CD4-positive, alpha-beta T cell treated with Interleukin-10 for 1 hour (primary cell): Measurements from ENCODE around the gene RHOA.
"Not testable (repeated sequence)": the region's sequence is repeated elsewhere in the genome, so short reads cannot be mapped to it uniquely, and the experiment has no call there.

Experiments
- DNase-seq: peaks from one replicate; pipeline ENCODE4 v3.0.0-alpha.2; 2020

RHOA gene

DNA sequence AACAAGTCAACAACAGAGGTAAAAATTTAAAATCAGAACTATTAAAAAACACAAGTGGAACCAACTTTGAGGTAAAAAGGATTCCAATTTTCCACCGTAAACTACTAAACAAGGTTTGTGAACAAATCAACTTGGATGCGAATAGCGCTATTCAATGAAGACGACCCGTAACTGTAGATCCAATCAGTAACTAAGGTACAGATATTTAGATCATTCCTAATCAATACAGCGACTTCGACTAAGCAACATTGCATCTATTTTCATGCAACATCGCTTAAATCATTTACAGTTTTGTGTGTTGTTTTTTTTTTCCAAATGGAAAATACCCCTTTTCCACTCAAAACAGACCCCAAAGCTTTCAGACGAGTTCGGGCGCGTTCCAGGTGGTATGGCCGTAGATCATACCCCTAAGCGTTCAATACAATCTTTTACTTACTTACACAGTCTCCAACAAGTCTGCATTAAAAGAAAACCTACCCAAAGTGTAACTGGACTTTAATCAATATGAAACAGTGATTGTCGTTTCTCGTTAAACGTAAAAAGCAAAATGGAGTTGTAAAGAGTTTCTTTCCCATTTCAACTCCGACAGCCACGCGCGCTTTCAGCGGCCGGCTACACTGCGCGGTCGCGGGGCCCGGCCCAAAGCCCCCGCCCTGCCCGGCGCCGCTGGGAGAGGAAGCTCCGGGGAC, 786 bp downstream of the RHOA start:
- no peak for DNase-seq

DNA sequence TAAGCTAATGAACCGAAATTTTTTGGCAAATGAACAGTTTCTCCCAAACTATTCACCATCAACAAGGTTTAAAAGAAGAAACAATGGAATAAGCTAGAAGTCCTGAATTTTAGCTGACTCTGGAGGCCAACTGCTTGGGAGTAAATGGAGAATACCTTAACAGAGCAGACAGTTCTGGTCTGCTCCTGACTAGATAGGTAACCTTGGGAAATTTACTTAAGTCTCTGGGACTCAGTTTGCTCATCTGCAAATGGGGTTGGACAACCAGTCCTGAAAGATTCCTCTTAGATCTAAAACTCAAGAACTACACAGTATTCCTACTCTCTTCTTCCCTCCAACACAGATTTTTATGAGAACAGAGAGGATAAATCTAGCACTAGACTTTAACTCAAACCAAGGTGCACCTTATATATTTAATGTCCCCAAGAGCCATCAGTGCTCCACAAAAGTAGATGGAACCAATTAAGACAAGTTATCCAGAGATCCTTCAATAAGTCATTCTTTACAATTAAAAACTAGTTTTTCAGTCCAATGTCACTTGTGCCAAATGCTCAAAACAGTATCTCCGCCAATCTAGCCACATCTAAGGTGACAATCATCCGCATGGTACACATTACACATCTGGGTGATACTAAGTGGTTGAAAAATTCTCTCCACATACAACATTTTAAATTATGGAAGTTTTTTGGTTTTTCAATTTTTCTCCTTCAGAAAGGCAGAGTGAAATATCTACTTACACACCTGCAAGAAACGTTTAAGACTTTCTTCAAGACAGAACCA, 1.5 kb downstream of the RHOA start:
- DNase-seq, result peak; percentile 46

DNA sequence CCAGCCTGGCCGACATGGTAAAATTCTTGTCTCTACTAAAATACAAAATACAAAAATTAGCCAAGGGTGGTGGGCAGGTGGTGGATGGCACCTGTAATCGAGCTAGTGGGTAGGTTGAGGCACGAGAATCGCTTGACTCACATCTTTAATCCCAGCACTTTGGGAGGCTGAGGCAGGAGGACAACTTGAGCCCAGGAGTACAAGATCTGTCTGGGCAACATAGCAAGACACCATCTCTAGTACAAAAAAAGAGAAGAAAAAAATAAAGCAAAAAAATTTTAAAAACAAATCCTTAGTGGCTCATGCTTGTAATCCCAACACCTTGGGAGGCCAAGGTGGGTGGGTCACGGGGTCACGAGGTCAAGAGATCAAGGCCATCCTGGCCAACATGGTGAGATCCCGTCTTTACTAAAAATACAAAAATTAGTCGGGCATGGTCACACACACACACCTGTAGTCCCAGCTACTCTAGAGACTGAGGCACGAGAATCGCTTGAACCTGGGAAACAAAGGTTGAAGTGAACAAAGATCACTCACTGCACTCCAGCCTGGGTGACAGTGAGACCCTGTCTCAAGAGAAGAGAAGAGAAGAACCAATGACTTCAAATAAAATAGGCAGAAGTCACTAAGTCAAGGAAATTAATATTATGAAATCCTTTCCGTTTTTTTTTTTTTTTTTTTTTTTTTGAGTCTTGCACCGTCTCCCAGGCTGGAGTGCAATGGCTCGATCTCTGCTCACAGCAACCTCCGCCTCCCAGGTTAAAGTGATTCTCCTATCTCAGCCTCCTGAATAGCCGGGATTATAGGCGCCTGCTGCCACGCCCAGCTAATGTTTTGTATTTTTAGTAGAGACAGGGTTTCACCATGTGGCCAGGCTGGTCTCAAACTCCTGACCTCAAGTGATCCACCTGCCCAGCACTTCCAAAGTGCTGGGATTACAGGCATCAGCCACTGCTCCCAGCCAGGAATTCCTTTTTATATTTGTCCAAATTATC, 4.9 kb downstream of the RHOA start:
- DNase-seq, result no peak

DNA sequence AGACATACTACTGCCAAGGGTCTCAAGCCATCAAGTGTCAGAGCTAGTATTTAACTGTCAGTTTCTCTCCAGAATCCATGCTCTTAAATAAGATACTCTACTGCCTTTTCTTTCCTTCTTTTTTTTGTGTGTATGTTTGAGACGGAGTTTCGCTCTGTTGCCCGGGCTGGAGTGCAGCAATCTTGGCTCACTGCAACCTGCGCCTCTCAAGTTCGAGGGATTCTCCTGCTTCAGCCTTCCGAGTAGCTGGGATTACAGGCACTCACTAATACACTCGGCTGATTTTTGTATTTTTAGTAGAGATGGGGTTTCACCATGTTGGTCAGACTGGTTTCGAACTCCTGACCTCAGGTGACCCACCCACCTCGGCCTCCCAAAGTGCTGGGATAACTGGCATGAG, 6.2 kb downstream of the RHOA start:
- not testable (repeated sequence) for DNase-seq

DNA sequence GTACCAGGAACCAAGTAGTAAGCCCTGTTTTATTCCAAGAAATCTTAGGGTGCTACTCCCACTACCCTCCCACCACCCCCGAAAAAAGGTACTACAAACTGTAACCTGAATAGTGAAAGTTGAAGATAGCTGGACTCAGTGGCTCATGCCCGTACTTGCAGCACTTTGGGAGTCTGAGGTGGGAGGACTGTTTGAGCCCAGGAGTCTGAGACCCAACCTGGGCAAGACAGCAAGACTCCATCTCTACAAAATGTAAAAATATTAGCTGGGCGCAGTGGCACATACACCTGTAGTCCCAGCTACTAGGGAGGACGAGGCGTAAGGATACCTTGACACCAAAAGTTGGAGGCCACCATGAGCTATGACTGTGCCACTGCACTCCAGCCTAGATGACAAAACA, 7.9 kb downstream of the RHOA start:
- DNase-seq, result no peak

DNA sequence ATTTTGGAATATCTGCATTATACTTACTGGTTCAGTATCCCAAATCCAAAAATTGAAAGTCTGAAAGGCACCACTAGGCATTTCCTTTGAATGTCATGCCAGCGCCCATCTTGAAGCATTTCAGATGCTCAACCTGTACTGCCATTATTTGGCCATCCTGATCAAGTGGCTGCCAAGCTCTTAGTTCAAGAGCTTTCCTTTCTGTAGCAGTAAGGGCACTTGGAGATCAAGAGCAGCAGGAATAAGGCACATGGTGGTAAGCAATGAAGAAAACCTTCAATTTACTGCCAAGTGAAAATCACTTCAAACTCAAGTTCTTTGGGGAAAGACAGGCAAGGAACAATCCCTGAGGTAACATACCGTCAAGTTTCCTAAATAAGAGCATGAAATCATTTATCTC, 10.0 kb downstream of the RHOA start:
- DNase-seq, result no peak

DNA sequence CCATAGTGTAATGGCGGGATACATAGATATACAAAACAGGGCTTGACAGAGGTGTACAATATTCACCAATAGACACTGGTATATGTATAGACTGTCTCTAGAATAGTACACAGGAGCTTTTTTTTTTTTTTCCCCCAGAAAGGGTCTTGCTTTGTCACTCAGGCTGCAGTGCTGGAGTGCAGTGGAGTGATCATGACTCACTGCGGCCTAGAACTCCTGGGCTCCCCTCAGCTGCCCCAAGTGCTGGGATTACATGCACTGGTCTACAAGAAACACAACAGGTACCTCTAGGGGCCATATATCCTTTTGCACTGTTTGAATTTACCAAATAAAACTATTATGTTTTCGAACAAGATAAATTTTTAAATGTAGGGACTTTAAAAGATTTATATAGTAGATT, 12.3 kb downstream of the RHOA start:
- no peak for DNase-seq

DNA sequence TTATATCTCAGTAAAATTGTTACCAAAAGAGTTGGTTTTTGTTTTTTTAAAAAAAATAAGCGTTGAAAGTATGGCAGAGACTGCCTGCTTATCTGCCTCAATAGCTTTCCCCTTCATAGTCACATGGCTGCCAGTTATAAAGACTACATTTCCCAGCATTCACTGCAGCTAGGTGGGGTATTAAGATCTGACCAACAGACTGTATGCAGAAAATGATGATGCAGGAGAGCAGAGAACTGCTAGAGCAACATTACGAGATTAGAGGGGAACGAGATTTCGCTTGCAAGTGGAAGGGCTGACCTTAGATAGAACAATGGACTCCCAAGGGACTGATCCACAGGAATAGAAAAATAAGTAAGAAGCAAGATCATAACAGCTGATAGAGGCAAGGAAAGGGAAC, 14.3 kb downstream of the RHOA start:
- DNase-seq, result peak; percentile 31

DNA sequence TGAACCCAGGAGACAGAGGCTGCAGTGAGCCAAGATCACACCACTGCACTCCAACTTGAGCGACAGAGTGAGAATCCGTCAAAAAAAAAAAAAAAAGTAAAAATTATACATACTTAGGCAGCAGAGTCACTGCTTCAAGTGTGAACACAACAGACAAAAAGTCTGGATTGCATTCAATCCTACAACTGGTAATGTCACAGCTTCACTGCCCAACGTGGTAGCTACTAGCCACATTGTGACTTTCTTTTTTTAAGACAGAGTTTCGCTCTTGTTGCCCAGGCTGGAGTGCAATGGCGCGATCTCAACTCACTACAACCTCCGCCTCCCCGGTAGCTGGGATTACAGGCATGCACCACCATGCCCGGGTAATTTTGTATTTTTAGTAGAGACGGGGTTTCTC, 20.5 kb downstream of the RHOA start:
- not testable (repeated sequence) for DNase-seq

DNA sequence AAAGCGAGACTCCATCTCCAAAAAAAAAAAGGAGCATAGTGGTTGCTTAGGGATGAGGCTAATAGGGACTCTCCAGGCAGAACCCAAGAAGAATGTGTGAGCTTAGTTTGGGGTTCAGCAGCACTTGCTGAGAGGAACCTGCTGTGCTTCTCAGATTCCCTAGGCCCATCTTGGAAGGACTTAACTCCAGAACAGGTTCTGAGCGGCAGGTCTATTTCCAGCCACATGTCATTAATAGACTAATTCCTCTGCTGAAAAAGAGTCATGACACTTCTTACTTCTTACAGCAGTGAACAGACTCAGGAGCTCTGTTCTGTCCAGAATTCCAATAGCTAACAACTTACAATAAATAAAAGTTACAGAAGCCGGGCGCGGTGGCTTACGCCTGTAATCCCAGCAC, 22.5 kb downstream of the RHOA start:
- DNase-seq, result no peak

DNA sequence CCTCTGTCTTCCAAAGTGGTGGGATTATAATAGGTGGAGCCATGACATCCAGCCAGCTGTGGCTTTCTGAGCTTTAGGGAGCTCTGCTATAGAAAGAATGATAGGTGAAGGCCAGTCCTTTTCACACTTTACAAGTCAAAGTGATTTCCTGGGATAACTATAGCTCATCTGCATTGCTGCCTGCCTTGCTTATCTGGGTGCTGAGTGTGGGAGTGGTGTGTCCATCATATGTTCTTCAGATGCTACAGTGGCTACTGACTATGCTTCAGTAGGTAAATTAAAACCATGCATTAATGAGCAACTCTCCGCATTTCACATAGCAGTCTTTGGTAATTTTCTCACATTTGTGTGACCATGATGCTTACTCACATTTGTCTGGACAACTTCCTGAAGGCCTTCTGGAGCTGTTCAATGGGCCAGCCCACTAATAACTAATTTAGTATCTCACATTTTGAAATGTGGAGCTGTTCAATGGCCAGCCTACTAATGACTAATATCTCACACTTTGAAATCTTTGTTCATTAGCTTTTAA, 23.4 kb downstream of the RHOA start:
- no peak for DNase-seq

DNA sequence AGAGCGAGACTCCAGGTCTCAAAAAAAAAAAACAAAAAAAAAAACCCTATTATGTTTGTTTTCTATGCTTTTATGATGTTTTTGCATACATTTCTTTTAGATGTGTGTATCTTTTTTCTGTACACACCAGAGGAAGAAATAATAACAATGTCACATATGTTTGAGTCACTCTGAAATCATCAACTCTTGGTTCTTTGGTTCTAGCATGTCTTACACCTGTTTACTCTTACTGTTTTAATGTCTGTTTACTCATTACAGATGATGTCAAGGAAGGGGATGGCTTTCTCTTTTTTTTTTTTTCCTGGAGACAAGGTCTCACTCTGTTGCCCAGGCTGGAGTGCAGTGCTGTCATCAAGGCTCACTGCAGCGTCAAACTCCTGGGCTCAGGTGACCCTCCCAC, 24.1 kb downstream of the RHOA start:
- no peak for DNase-seq

DNA sequence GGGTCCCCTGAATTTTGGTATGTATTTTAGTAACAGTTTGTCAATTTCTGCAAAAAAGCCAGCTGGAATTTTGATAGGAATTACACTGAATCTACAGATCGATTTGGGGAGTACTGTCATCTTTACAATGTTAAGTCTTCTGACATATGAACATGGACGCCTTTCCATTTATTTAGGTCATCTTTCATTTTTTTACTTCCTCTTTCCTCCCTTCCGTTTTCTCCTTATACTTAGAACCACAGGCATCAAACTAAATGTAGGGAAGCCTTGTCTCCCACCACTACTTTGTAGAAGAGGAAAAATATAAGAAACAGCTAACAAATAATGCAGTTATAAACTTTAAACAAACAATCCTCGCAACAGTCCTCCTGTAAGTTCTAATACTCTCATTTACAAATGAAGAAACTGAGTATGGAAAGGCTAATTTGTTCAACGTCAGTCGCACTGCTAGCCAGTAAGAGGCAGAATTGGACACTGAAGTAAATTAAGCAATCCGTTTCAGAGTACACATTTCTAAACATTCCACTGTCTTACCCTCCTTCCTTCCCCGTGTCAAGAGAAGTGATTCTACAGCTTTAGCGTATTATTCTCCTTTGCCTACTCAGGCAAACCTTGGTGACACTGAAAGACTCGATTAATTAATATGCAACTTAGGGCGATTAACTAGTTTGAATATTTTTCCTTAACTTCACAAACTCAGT, 25.6 kb downstream of the RHOA start:
- no peak for DNase-seq

DNA sequence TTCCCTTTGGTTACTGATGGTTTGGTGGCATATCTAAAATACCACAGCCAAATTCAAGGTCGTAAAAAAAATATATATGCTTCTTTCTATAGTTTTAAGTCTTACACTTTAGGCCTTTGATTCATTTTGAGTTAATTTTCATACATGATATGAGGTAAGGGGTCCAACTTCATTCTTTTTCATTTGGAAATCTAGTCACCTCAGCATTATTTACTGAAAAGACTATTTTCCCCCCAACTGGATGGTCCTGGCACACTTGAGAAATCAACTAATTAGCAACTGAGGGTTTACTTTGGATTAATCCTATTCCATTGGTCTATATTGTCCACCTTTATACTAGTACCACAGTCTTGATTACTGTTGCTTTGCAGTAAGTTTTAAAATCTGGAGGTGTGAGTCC, 26.2 kb downstream of the RHOA start:
- no peak for DNase-seq

DNA sequence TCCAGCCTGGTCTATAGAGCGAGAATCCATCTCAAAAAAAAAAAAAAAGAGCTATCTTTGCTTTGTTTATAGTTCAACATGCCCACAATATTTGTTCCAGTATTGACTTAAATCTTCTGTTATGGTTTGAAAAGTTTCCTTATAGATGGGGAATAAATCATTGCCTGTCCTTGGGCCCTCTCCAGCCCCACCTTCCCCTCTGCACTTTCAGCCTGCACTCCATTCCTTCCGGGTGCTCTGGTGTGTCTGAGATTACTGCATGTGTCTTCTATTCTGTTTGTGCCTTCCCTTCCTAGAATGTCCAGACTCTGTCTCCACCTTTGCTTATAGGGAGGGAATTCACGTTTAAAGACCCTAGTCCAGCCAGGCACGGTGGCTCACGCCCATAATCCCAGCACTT, 28.4 kb downstream of the RHOA start:
- no peak for DNase-seq

DNA sequence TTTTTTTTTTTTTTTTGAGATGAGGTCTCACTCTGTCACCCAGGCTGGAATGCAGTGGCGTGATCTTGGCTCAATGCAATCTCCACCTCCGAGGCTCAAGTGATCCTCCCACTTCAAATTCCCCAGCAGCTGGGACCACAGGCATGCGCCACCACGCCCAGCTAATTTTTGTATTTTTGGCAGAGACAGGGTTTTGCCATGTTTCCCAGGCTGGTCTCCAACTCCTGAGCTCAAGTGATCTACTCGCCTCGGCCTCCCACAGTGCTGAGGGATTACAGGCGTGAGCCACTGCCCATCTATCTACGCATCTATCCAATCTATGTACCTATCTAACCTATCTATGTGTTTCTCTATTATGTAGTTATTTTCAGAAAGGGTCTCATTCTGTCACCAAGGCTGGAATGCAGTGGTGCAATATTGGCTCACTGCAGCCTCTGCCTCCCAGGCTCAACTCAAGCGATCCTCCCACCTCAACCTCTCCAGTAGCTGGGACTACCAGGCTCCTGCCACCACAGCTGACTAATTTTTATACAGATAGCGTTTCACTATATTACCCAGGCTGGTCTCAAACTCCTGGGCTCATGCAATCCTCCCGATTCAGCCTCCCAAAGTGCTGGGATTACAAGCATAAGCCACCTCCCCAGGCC, 33.4 kb downstream of the RHOA start:
- no peak for DNase-seq

DNA sequence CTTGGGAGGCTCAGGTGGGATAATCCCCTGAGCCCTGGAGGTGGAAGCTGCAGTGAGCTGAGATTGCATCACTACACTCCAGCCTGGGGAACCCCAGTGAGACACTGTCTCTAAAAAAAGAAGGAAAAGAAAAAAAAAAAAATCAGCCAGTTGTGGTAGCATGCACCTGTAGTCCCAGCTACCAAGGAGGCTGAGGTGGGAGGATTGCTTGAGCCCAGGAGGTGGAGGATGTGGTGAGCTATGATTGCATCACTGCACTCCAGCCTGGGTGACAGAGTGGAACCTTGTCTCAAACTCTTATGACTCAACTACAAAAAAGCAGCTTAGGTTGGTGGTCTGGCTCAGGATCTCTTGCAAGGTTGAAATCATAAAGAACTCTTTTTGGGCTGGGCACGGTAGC, 34.3 kb downstream of the RHOA start:
- DNase-seq, result peak; percentile 45

DNA sequence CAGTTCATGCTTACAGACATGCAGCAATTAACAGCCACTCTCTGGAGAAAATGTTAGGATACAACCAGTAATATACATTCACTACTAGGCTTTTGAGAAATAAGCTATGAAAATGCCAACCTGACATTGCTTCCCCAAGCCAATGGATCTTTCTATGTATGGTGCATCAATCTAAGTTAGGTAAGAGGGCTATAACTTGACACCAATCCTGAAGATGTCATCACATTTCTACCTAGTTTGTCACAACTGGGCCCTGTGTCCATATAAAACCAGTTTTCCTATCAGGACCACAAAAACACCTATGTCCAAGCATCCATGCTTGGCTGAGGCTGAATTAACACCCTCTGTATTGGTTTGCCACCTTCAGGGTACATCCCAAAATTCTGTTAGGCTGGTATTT, 39.8 kb downstream of the RHOA start:
- no peak for DNase-seq

DNA sequence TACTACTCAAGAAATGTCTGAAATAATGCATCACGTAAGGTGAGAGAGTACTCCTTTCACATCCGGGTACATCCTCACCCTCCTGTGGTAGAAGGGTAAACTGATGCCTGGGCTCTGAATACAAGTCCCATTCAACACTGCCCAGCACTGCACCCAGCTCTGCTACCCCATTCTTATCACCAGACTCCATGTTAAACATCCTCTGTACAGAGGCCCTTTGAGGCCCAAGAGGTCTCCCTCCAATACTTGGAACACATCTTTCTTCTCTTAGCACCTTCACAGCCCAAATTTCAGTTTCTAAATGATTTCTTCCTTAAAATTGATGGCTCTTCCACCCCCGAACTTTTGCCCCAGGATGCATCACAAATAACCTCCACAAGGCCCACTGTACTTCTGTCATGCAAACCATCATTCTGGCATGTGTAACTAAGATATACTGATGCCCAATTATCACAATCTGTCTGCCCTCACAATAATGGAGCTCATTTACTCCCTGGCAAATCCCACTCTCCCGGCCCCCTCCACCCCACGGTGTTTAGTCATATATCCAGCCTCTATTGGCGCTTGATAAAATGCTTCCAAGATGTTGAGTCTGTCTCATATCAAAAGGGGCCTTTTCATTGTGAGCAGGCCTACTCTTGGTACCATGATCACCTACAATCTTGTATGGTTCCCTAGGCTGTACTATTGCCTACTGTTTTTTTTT, 41.0 kb downstream of the RHOA start:
- no peak for DNase-seq

DNA sequence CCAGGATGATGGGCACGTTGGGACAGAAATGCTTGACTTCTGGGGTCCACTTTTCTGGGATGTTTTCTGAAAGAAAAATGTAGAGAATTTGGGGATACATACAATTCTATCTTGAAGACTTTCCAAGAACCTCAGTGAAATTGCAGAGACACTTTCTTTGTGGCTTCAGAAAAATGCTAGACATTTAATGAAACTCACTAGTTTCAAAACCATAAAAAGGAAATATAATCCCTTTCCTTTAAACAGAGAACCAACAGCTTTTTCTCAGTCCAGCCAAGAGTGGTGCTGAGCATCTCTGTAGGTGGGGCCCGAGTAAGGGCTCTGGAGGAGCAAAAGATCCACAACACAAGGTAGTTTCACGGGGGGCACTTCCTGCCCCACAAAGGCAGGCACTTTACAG, 49.2 kb downstream of the RHOA start:
- DNase-seq, result no peak

DNA sequence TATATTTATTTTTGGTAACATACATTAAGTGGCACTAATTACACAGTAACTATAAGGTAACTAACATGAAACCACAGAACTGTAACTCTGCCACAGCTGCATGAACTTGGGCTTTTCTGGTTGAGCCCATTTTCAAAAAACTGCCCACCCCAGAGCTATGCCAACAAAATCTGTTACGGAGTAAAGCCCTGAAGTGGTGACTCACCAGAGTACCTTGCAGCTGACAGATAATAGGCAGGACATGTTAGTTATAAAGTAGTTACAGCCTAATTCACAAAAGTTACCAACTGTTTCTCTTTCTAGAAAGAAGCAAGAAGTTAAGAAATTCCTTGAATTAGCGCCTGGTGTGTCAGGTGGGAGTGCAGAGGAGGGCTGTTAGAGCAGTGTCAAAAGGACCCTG, 52.2 kb downstream of the RHOA start:
- DNase-seq, result no peak

DNA sequence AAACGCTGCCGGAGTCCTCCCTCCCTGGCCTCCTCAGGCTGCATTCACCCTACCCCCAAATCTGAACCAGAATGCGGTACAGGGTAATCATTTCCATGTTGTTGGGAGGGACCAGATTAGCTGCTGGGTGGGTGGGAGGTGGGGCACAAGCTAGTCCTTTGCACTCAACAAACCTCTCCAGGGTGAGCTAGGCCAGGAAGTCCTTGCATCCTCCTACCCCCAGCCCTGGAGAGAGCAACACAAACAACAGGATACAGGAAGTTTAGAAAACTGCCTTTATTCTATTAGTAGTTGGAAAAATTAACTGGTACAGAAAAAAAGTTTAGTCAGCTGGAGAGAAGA, 52.9 kb downstream of the RHOA start:
- peak; percentile 21 for DNase-seq
